Heart right ventricle (tissue), 16 donors: ENCODE data around the gene PRCP. TPM values are rescaled to one million over a fixed set of nuclear protein-coding genes. Genes with fewer than 3 reads are reported as not detected.

Experiments
- ATAC-seq, 8 donors: fragments of 200-7000 bp; cut with Tn5 transposase; one replicate each; pipeline ENCODE4 v1.9.1; 2020; ENCODE audit warnings: mild to moderate bottlenecking in 8 of 8, moderate library complexity in 8 of 8, moderate number of reproducible peaks in 1 of 8
- DNase-seq, 2 donors: peaks; one replicate each; pipeline ENCODE4 v3.0.0-alpha.2; 2020
- H3K27ac ChIP-seq, 10 donors: fragments of 200-600 bp; sonication (generic) in 2 of 10; one replicate each; pipeline versions ENCODE4 v1.5.0 to v1.8.0; 2020 to 2022; ENCODE audit warnings: mild to moderate bottlenecking in 3 of 10
- H3K27me3 ChIP-seq, 7 donors: fragments of 200-600 bp; one replicate each; pipeline ENCODE4 v1.8.0; 2021 to 2022; ENCODE audit warnings: mild to moderate bottlenecking in 2 of 7
- H3K36me3 ChIP-seq, 9 donors: fragments of 200-600 bp; sonication (generic) in 1 of 9; one replicate each; pipeline versions ENCODE4 v1.5.0 to v1.8.0; 2020 to 2022; ENCODE audit warnings: mild to moderate bottlenecking in 2 of 9
- H3K4me1 ChIP-seq, 9 donors: fragments of 200-600 bp; sonication (generic) in 1 of 9; one replicate each; pipeline versions ENCODE4 v1.5.0 to v1.8.0; 2020 to 2022; ENCODE audit warnings: mild to moderate bottlenecking in 4 of 9
- H3K4me3 ChIP-seq, 10 donors: fragments of 200-600 bp; sonication (generic) in 2 of 10; one replicate each; pipeline versions ENCODE4 v1.5.0 to v1.8.0; 2020 to 2022; ENCODE audit warnings: mild to moderate bottlenecking in 7 of 10, moderate library complexity in 2 of 10
- H3K9me3 ChIP-seq, 11 donors: fragments of 200-600 bp in 10 of 11; sonication (generic) in 2 of 11; one replicate each; pipeline versions ENCODE4 v1.5.0 to v1.8.0; 2013 to 2022; ENCODE audit warnings: mild to moderate bottlenecking in 2 of 11, control low read depth in 1 of 11, moderate library complexity in 1 of 11
- WGBS, 2 donors: extraction: QIAGEN DNeasy Blood & Tissue Kit; methylation state at CpG; one replicate each; pipeline ENCODE4 v1.1.7; 2013; ENCODE audit warnings: inconsistent platforms in 1 of 2; 5-methylcytosine and 5-hydroxymethylcytosine counted together
- intact Hi-C, 10 donors: fragments of 100-400 bp; cut with DNase I; formaldehyde crosslinking; loops; one replicate each; pipeline versions ENCODE4 v1.11.1 to v1.14.2; 2022
- polyA plus RNA-seq, 2 donors: library from polyadenylated mRNA; stranded (reverse); fragments of 200-250 nt; gene quantifications; one replicate each; pipeline ENCODE4 v1.2.3, GENCODE V29; 2013
- total RNA-seq, 10 donors: library from RNA; stranded (reverse); fragmentation: NEBNext Ultra II Directional in 3 of 10; extraction: Animal tissue kit (Norgen Biotek cat#: 25700) in 3 of 10; gene quantifications; one replicate each; pipeline versions ENCODE4 v1.2.1 to v1.2.4, GENCODE V29; 2021 to 2023
- TF ChIP-seq, protein P1 (sequence below), 9 donors: fragments of 200-600 bp; sonication (generic) in 2 of 9; IDR thresholded peaks; one replicate each; pipeline versions ENCODE4 v1.5.0 to v1.8.0; 2021 to 2022; ENCODE audit warnings: antibody characterized with exemption in 9 of 9, mild to moderate bottlenecking in 5 of 9, moderate library complexity in 1 of 9
- donor health status: Arrhythmogenic right ventricular cardiomyopathy.
- donor health status: ischemic (EF 13 %, LVEDD 7.1; RV severe dilation, severe dysfunction).
- donor health status: healthy with polysubstance abuse.
- donor health status: DM: no; HTN: yes; CAD: no.
- donor health status: DM: no; HTN: no; CAD: no.
- donor health status: ischemic (EF 25% LVEDD 6.9; RV normal size, moderate dysfunction).
- donor health status: ischemic (EF 25% LVEDD 5.7; RV mildly dilated, moderate dysfunction).
- donor health status: healthy.
- donor health status: DM: yes; HTN: yes; CAD: no.
- donor health status: Ischemic cardiomyopathy.
- donor health status: ischemic (EF 35%, LVEDD 5.7; RV mildly dilated, moderate dysfunction).
- donor health status: nonischemic (EF 11% LVEDD 7.7; RV severe dilation, severe dysfunction).
- donor health status: DM: yes; HTN: yes; CAD: no.
- donor health status: PGD.
- donor health status: ischemic (EF 29% LVEDD 5.4; RV normal size, mild dysfunction).
- donor health status: nonischemic (EF 23%, LVEDD 6.1; RV moderate dilation, normal function).

The PRCP gene
- total and polyA plus RNA-seq, 12 donors: 18.0 to 89.8 (median 40.8) TPM

DNA sequence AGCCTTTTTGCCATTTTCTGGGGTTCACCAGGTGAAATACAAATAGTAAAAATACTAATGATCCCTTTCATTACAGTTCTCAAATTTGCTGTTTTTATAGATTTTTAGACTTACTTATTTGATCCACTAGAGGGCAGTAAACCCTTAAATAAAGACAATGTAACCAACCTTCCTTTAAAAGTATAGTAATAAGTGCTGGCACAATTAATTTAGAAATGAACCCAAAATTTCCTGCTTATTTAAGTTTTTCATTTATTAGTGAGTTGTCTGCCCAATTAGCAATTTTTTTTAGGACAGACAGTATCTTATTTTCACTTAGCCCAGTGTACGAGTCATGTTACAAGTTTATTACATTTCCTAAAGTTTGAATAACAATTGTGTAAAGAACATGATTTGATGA, 6.0 kb upstream of the PRCP start:
- Histone ChIP-seq H3K27me3 (no peaks in the 10 kb centered on the region), H3K27ac (no peak overlapping the region), H3K9me3 (no peaks in the 10 kb centered on the region), H3K4me3 (no peak overlapping the region), H3K4me1 (peaks cover 0 to 19% (median 5%) of the 10 kb centered on the region in 9 donors), H3K36me3 (no peaks in the 10 kb centered on the region)
- DNase-seq (no peak), ATAC-seq (no peak)
- TF ChIP-seq, protein P1, sequence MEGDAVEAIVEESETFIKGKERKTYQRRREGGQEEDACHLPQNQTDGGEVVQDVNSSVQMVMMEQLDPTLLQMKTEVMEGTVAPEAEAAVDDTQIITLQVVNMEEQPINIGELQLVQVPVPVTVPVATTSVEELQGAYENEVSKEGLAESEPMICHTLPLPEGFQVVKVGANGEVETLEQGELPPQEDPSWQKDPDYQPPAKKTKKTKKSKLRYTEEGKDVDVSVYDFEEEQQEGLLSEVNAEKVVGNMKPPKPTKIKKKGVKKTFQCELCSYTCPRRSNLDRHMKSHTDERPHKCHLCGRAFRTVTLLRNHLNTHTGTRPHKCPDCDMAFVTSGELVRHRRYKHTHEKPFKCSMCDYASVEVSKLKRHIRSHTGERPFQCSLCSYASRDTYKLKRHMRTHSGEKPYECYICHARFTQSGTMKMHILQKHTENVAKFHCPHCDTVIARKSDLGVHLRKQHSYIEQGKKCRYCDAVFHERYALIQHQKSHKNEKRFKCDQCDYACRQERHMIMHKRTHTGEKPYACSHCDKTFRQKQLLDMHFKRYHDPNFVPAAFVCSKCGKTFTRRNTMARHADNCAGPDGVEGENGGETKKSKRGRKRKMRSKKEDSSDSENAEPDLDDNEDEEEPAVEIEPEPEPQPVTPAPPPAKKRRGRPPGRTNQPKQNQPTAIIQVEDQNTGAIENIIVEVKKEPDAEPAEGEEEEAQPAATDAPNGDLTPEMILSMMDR (IDR thresholded peaks at IDR 0.05): peak; percentile 53 to 81 (median 67)
- intact Hi-C loops: loop anchor here (1.0 to 10.0 kb wide), 15 partner anchors 79 to 919 kb away; partner anchors contain the start of genes ANKRD42 (in 4 of the 10), RAB30 (in 2 of the 10), CCDC90B (in 1 of the 10) and PCF11 (in 1 of the 10)
- WGBS, 2 donors: 83 to 91% methylated on average over 1 of the region's 1 CpG

DNA sequence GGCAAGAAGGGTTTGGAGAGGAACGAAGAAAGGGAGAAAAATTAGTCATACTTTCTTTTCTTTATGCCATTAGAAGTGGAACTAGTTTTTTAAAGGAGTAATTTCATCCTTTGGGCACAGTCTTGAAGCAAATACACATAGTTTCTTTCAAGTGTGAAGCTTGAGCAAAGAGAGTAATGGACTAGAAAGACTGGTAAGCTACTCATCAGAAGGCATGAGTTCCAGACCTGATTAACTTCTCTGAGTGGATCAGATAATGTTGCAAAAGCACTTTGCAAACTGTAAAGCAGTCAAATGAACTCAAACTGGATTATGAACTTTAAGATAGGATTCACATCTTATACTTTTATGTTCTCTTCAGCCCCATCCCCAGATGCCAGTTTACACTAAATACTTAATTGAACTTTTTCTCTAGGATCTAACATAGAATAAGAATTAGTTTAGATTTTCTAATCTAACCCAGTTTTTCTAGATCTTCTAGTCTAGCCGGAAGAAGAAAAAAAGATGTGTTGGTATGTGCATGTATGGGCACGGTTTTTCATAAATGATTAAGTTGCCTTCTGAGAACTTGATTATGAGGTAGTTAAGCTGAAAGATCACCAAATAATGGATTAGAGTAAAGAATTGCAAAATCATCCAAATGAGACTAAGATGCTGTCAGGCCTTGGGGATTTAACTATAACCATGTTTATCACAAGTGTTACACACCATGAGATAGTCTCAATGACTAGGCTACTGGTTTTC, 3.8 kb upstream of the PRCP start:
- Histone ChIP-seq H3K36me3 (no peaks in the 10 kb centered on the region), H3K27me3 (no peaks in the 10 kb centered on the region), H3K4me1 (peaks cover 7 to 28% (median 15%) of the 10 kb centered on the region in 9 donors), H3K27ac (no peak overlapping the region), H3K4me3 (no peak overlapping the region), H3K9me3 (no peaks in the 10 kb centered on the region)
- TF ChIP-seq, protein P1 (IDR thresholded peaks at IDR 0.05): no peak
- ATAC-seq (no peak), DNase-seq (no peak)
- intact Hi-C loops: loop anchor here (2.0 to 10.0 kb wide), 17 partner anchors 37 to 921 kb away; partner anchors contain the start of genes RAB30 (in 6 of the 10), PCF11 (in 4 of the 10), ANKRD42 (in 3 of the 10) and CCDC90B (in 1 of the 10)
- 86 to 90% methylated on average over 3 of the region's 3 CpGs for WGBS, 2 donors

GRCh38 chr11:82902880-82903279, 2.6 kb upstream of the PRCP start:
- Histone ChIP-seq H3K4me3 (no peak overlapping the region), H3K36me3 (no peaks in the 10 kb centered on the region), H3K27me3 (no peaks in the 10 kb centered on the region), H3K27ac (no peak overlapping the region), H3K4me1 (peaks cover 7 to 39% (median 25%) of the 10 kb centered on the region in 9 donors), H3K9me3 (no peaks in the 10 kb centered on the region)
- TF ChIP-seq, protein P1 (IDR thresholded peaks at IDR 0.05): no peak
- no peak for ATAC-seq
- DNase-seq: no peak
- intact Hi-C loops: loop anchor here (5.0 to 10.0 kb wide), 16 partner anchors 36 to 922 kb away; partner anchors contain the start of genes RAB30 (in 6 of the 10), PCF11 (in 4 of the 10), ANKRD42 (in 3 of the 10) and CCDC90B (in 1 of the 10)
- 77 to 80% methylated on average over 3 of the region's 3 CpGs for WGBS, 2 donors

DNA sequence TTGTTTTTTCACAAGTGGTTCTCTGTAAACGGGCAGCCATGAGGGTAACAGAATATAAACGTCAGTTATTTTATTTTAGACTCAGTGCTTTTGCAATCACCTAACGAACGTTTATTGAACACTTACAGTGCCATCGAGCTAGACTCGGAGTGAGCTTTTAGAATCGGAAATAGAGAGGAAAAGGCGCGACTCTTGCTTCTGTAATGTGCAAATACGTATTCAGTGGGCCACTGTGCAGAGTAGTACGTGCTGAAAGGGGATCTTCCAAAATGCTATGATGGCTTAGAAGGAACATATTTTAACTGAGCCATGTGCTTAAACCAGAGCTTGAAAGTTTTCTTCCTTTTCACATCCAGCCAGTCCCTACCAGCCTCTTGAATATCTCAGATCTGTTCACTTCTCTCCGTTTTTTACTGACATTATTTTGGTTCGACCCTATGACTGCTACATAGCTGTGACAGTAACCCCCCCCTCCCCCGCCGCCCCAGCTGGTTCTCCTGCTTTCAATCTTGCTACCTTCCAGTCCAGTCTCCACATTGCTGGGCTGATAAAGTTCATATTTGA, 1.8 kb upstream of the PRCP start:
- no peaks in the 10 kb centered on the region for H3K27me3 ChIP-seq
- peak overlapping the region in 9 of 10 donors; percentile 56 to 85 (median 75) for H3K4me3 ChIP-seq
- DNase-seq (no peak), ATAC-seq (no peak)
- no peaks in the 10 kb centered on the region for H3K36me3 ChIP-seq
- WGBS, 2 donors: 3% methylated on average over 15 of the region's 15 CpGs
- TF ChIP-seq, protein P1 (IDR thresholded peaks at IDR 0.05): no peak
- intact Hi-C loops: loop anchor here (1.0 to 10.0 kb wide), 18 partner anchors 35 to 923 kb away; partner anchors contain the start of genes RAB30 (in 6 of the 10), ANKRD42 (in 4 of the 10), PCF11 (in 4 of the 10) and CCDC90B (in 1 of the 10)
- no peaks in the 10 kb centered on the region for H3K9me3 ChIP-seq
- H3K4me1 ChIP-seq: peaks cover 7 to 45% (median 25%) of the 10 kb centered on the region in 9 donors
- H3K27ac ChIP-seq: no peak overlapping the region
